GM12872 (cell line): ENCODE measurements around the gene PYCARD.

Experiments used
- CTCF ChIP-seq: IDR thresholded peaks from 3 replicates; pipeline ENCODE4 v1.5.1; 2011; ENCODE audit warnings: low read depth, mild to moderate bottlenecking, low read length, moderate library complexity; ENCODE audit not compliant: insufficient read depth

The PYCARD gene

GRCh38 chr16:31219154-31219741 is 16.7 kb upstream of the PYCARD start:
- TF ChIP-seq CTCF, result no peak

GRCh38 chr16:31217136-31217530 is 14.6 kb upstream of the PYCARD start:
- TF ChIP-seq CTCF, result no peak

- TF ChIP-seq CTCF, result no peak
Observed at GRCh38 chr16:31216422-31217135, 14.0 kb upstream of the PYCARD start, which contains the start of gene PYDC1. TSS of gene PYDC1 (minus strand) at chr16:31217135. CDS start at chr16:31217028, 107 bp downstream.

GRCh38 chr16:31215287-31216162 is 13.0 kb upstream of the PYCARD start:
- no peak for TF ChIP-seq CTCF

- no peak for TF ChIP-seq CTCF
Observed at GRCh38 chr16:31214708-31215286, 12.2 kb upstream of the PYCARD start.

- TF ChIP-seq CTCF, result no peak
Observed at GRCh38 chr16:31213877-31214707, 11.5 kb upstream of the PYCARD start, which contains the start of gene TRIM72. TSS of gene TRIM72 (plus strand) at chr16:31214119. CDS start at chr16:31214739, 620 bp downstream.
